OCI-LY1 (cell line): ENCODE results near the gene TSC22D4.

Source experiments
- CTCF ChIP-seq: fragments of 200-600 bp; sonication (generic), shearing (Covaris generic); IDR thresholded peaks from 2 replicates; pipeline ENCODE4 v1.5.1; 2017; ENCODE audit warnings: mild to moderate bottlenecking, antibody characterized with exemption, low read length, moderate library complexity, mixed read lengths
- EZH2 ChIP-seq: fragments of 200-600 bp; sonication (generic), shearing (Covaris generic); IDR thresholded peaks from 2 replicates; pipeline ENCODE4 v1.8.0; 2017; ENCODE audit warnings: borderline replicate concordance, mixed run types, mild to moderate bottlenecking, antibody characterized with exemption, low read length, moderate library complexity, mixed read lengths

- TF ChIP-seq CTCF (no peak), EZH2 (no peak)
These were observed 55.7 kb downstream of the TSC22D4 start for GRCh38 chr7:100423315-100423714.
